ENCODE data around the gene SRRM1.

Gene SRRM1

GRCh38 chr1:24654010-24654409 lies 10.9 kb downstream of the SRRM1 start:
- Histone ChIP-seq H4K91ac (ENCODE audit: low read depth, low read length) (no peak overlapping the region), H2BK12ac (ENCODE audit: low read length) (no peak overlapping the region), H3K79me2 (ENCODE audit: control insufficient read depth, insufficient read depth, low read length, poor library complexity) (no peaks in the 10 kb centered on the region), H4K12ac (ENCODE audit: low read depth, low read length) (no peak overlapping the region), H3K4ac (ENCODE audit: low read depth, low read length) (no peak overlapping the region), H4K8ac (ENCODE audit: low read depth, low read length) (no peak overlapping the region), H3K9me3 (ENCODE audit: insufficient read depth, low read depth, low read length) (no peaks in the 10 kb centered on the region), H3K4me2 (ENCODE audit: low read length) (no peak overlapping the region), H2AFZ (ENCODE audit: insufficient read depth, low read length, poor library complexity) (no peak overlapping the region), H3K14ac (ENCODE audit: low read length) (no peak overlapping the region), H2BK5ac (ENCODE audit: low read depth, low read length, poor library complexity) (no peak overlapping the region), H3K36me3 (ENCODE audit: control insufficient read depth in 1 of 2, insufficient read depth in 2 of 2, low read length in 2 of 2) (peaks cover 29 to 40% of the 10 kb centered on the region in 2 experiments), H3K27me3 (ENCODE audit: insufficient read depth, low read length) (no peaks in the 10 kb centered on the region), H3K18ac (ENCODE audit: low read length) (no peak overlapping the region), H2AK5ac (ENCODE audit: low read length) (no peak overlapping the region), H3K79me1 (ENCODE audit: low read length) (no peaks in the 10 kb centered on the region), H3K4me1 (ENCODE audit: control insufficient read depth in 1 of 2, insufficient read depth in 2 of 2, low read length in 2 of 2) (no peaks in the 10 kb centered on the region), H3K9ac (ENCODE audit: low read length) (no peak overlapping the region), H3K23ac (ENCODE audit: low read length) (no peak overlapping the region), H3K27ac (ENCODE audit: low read depth, low read length) (no peak overlapping the region), H3K4me3 (ENCODE audit: low read depth, low read length) (no peak overlapping the region), H2BK120ac (ENCODE audit: insufficient read depth, low read length, poor library complexity) (no peak overlapping the region)
- no peak for DNase-seq
- WGBS (ENCODE audit: extremely low coverage, insufficient coverage, insufficient read length) = no CpG with 5 or more reads among the region's 3 CpGs

DNA sequence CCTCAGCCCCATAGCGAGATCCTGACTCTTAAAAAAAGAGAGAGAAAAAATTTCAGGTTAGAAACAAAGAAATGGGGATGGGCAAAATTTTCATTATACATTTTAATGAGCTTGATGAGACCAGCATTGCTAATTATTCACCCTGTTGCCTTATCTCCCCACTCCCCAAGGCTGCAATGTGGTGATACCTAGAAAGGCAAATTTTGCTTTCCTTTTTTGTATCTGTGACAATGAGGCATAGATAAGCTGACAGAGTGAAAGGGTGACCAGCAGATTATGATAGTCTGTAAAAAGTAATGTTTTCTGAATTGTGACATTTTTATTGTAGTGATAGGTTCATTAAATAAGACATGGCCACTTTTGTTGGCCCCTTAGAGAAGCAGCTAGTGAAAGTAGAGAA lies 12.9 kb downstream of the SRRM1 start:
- H3K79me2 ChIP-seq (ENCODE audit: control insufficient read depth, insufficient read depth, low read length, poor library complexity) = no peaks in the 10 kb centered on the region
- no CpG with 5 or more reads among the region's 1 CpG for WGBS (ENCODE audit: extremely low coverage, insufficient coverage, insufficient read length)
- no peak overlapping the region for H2AK5ac ChIP-seq (ENCODE audit: low read length)
- no peak overlapping the region for H4K12ac ChIP-seq (ENCODE audit: low read depth, low read length)
- no peak overlapping the region for H2BK12ac ChIP-seq (ENCODE audit: low read length)
- H3K27me3 ChIP-seq (ENCODE audit: insufficient read depth, low read length) = no peaks in the 10 kb centered on the region
- no peaks in the 10 kb centered on the region for H3K4me1 ChIP-seq (ENCODE audit: control insufficient read depth in 1 of 2, insufficient read depth in 2 of 2, low read length in 2 of 2)
- no peaks in the 10 kb centered on the region for H3K9me3 ChIP-seq (ENCODE audit: insufficient read depth, low read depth, low read length)
- H2AFZ ChIP-seq (ENCODE audit: insufficient read depth, low read length, poor library complexity) = no peak overlapping the region
- H2BK5ac ChIP-seq (ENCODE audit: low read depth, low read length, poor library complexity) = no peak overlapping the region
- H3K18ac ChIP-seq (ENCODE audit: low read length) = no peak overlapping the region
- H4K91ac ChIP-seq (ENCODE audit: low read depth, low read length) = no peak overlapping the region
- no peak overlapping the region for H3K23ac ChIP-seq (ENCODE audit: low read length)
- H3K4me2 ChIP-seq (ENCODE audit: low read length) = no peak overlapping the region
- no peak overlapping the region for H4K8ac ChIP-seq (ENCODE audit: low read depth, low read length)
- no peak overlapping the region for H3K4ac ChIP-seq (ENCODE audit: low read depth, low read length)
- no peak overlapping the region for H3K14ac ChIP-seq (ENCODE audit: low read length)
- H3K4me3 ChIP-seq (ENCODE audit: low read depth, low read length) = no peak overlapping the region
- H3K79me1 ChIP-seq (ENCODE audit: low read length) = no peaks in the 10 kb centered on the region
- peaks cover 27 to 39% of the 10 kb centered on the region in 2 experiments for H3K36me3 ChIP-seq (ENCODE audit: control insufficient read depth in 1 of 2, insufficient read depth in 2 of 2, low read length in 2 of 2)
- no peak overlapping the region for H3K27ac ChIP-seq (ENCODE audit: low read depth, low read length)
- H3K9ac ChIP-seq (ENCODE audit: low read length) = no peak overlapping the region
- H2BK120ac ChIP-seq (ENCODE audit: insufficient read depth, low read length, poor library complexity) = no peak overlapping the region
- DNase-seq = no peak

GRCh38 chr1:24657781-24658180 lies 14.7 kb downstream of the SRRM1 start:
- H3K4me2 ChIP-seq (ENCODE audit: low read length) = no peak overlapping the region
- H3K27me3 ChIP-seq (ENCODE audit: insufficient read depth, low read length) = no peaks in the 10 kb centered on the region
- no peaks in the 10 kb centered on the region for H3K79me1 ChIP-seq (ENCODE audit: low read length)
- H3K79me2 ChIP-seq (ENCODE audit: control insufficient read depth, insufficient read depth, low read length, poor library complexity) = no peaks in the 10 kb centered on the region
- H3K4me1 ChIP-seq (ENCODE audit: control insufficient read depth in 1 of 2, insufficient read depth in 2 of 2, low read length in 2 of 2) = no peaks in the 10 kb centered on the region
- no CpG with 5 or more reads among the region's 3 CpGs for WGBS (ENCODE audit: extremely low coverage, insufficient coverage, insufficient read length)
- H3K23ac ChIP-seq (ENCODE audit: low read length) = no peak overlapping the region
- H3K9me3 ChIP-seq (ENCODE audit: insufficient read depth, low read depth, low read length) = no peaks in the 10 kb centered on the region
- no peak overlapping the region for H2BK12ac ChIP-seq (ENCODE audit: low read length)
- H3K4ac ChIP-seq (ENCODE audit: low read depth, low read length) = no peak overlapping the region
- H3K4me3 ChIP-seq (ENCODE audit: low read depth, low read length) = no peak overlapping the region
- no peak overlapping the region for H4K8ac ChIP-seq (ENCODE audit: low read depth, low read length)
- H3K14ac ChIP-seq (ENCODE audit: low read length) = no peak overlapping the region
- peaks cover 25 to 40% of the 10 kb centered on the region in 2 experiments for H3K36me3 ChIP-seq (ENCODE audit: control insufficient read depth in 1 of 2, insufficient read depth in 2 of 2, low read length in 2 of 2)
- H4K91ac ChIP-seq (ENCODE audit: low read depth, low read length) = no peak overlapping the region
- no peak overlapping the region for H4K12ac ChIP-seq (ENCODE audit: low read depth, low read length)
- H2AFZ ChIP-seq (ENCODE audit: insufficient read depth, low read length, poor library complexity) = no peak overlapping the region
- H3K9ac ChIP-seq (ENCODE audit: low read length) = no peak overlapping the region
- no peak overlapping the region for H2BK5ac ChIP-seq (ENCODE audit: low read depth, low read length, poor library complexity)
- no peak overlapping the region for H2AK5ac ChIP-seq (ENCODE audit: low read length)
- no peak overlapping the region for H3K27ac ChIP-seq (ENCODE audit: low read depth, low read length)
- no peak for DNase-seq
- H2BK120ac ChIP-seq (ENCODE audit: insufficient read depth, low read length, poor library complexity) = no peak overlapping the region
- H3K18ac ChIP-seq (ENCODE audit: low read length) = no peak overlapping the region

DNA sequence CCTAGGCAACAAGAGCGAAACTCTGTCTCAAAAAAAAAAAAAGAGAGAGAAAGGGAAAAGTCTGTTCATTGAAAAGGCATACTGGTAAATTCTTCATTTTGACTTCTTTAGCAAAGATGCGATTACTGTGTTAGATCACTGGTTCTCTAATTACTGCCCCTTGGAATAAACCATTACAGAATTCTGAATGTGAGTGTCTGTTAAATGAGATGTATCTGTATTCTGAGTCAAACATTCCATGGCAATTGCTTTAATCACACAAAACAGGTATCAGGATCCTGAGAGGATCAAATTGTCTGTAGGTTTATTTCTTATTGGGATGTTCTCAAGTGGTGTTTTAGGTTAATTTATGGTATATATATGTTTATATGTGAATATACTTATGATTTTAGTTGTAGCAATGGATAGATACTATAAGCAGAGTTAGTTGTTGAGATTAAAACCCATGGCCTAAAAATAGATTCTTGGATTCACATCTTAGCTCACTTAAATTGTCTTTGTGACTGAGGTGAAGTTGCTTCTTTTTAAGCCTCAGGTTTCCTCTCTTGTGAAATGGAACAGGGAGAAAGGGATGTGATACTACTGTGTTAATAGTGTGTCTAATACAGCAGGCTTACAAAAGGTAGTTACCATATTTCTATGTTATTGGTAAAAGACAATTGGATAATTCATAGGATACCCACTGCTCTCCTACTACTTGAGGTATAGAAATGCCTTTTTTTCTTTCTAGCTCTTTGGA lies 16.2 kb downstream of the SRRM1 start:
- no peak overlapping the region for H3K4me3 ChIP-seq (ENCODE audit: low read depth, low read length)
- H3K4me1 ChIP-seq (ENCODE audit: control insufficient read depth in 1 of 2, insufficient read depth in 2 of 2, low read length in 2 of 2) = no peaks in the 10 kb centered on the region
- no peak overlapping the region for H3K27ac ChIP-seq (ENCODE audit: low read depth, low read length)
- H2AFZ ChIP-seq (ENCODE audit: insufficient read depth, low read length, poor library complexity) = no peak overlapping the region
- H2BK120ac ChIP-seq (ENCODE audit: insufficient read depth, low read length, poor library complexity) = no peak overlapping the region
- no peak for DNase-seq
- peaks cover 31 to 46% of the 10 kb centered on the region in 2 experiments for H3K36me3 ChIP-seq (ENCODE audit: control insufficient read depth in 1 of 2, insufficient read depth in 2 of 2, low read length in 2 of 2)
- no peaks in the 10 kb centered on the region for H3K9me3 ChIP-seq (ENCODE audit: insufficient read depth, low read depth, low read length)
- H3K18ac ChIP-seq (ENCODE audit: low read length) = no peak overlapping the region
- H3K23ac ChIP-seq (ENCODE audit: low read length) = no peak overlapping the region
- no peaks in the 10 kb centered on the region for H3K79me1 ChIP-seq (ENCODE audit: low read length)
- H2BK5ac ChIP-seq (ENCODE audit: low read depth, low read length, poor library complexity) = no peak overlapping the region
- H3K4ac ChIP-seq (ENCODE audit: low read depth, low read length) = no peak overlapping the region
- H2AK5ac ChIP-seq (ENCODE audit: low read length) = no peak overlapping the region
- H3K14ac ChIP-seq (ENCODE audit: low read length) = no peak overlapping the region
- no peak overlapping the region for H4K8ac ChIP-seq (ENCODE audit: low read depth, low read length)
- no CpG with 5 or more reads among the region's 2 CpGs for WGBS (ENCODE audit: extremely low coverage, insufficient coverage, insufficient read length)
- no peak overlapping the region for H3K9ac ChIP-seq (ENCODE audit: low read length)
- no peaks in the 10 kb centered on the region for H3K27me3 ChIP-seq (ENCODE audit: insufficient read depth, low read length)
- no peaks in the 10 kb centered on the region for H3K79me2 ChIP-seq (ENCODE audit: control insufficient read depth, insufficient read depth, low read length, poor library complexity)
- no peak overlapping the region for H2BK12ac ChIP-seq (ENCODE audit: low read length)
- no peak overlapping the region for H3K4me2 ChIP-seq (ENCODE audit: low read length)
- H4K12ac ChIP-seq (ENCODE audit: low read depth, low read length) = no peak overlapping the region
- no peak overlapping the region for H4K91ac ChIP-seq (ENCODE audit: low read depth, low read length)

All from trophoblast cell (in vitro differentiated cells and primary cell).